ENCODE results near the gene HDDC3.

GRCh38 chr15:90890839-90891238 lies 41.5 kb downstream of the HDDC3 start:
- TF ChIP-seq CTCF (IDR thresholded peaks at IDR 0.05) (no peak), REST (IDR thresholded peaks at IDR 0.05; ENCODE audit: insufficient read depth in 1 of 2, low read depth in 2 of 2, low read length in 1 of 2) (no peak), POLR2AphosphoS5 (IDR thresholded peaks at IDR 0.05; ENCODE audit: low read depth, low read length) (no peak), SIN3A (IDR thresholded peaks at IDR 0.05; ENCODE audit: borderline replicate concordance, insufficient read depth, low read depth, low read length) (no peak), TCF7L2 (IDR thresholded peaks at IDR 0.05; ENCODE audit: low read depth, low read length) (no peak)
